Activated T-helper 17 cell treated with anti-CD3 and anti-CD28 coated beads, Interleukin-2, amount 50 U/mL, for 72 hours (primary cell): ENCODE results near the gene AMZ1. TPM values are rescaled to one million over a fixed set of nuclear protein-coding genes. Genes with fewer than 3 reads are reported as not detected.
"Not testable (repeated sequence)": the region's sequence is repeated elsewhere in the genome, so short reads cannot be mapped to it uniquely, and the experiment has no call there.

ENCODE experiments used
- ATAC-seq: fragments of 150-1000 bp; cut with Tn5 transposase; replicated peaks from 2 replicates; pipeline ENCODE4 v1.10.0; 2021; ENCODE audit warnings: mild to moderate bottlenecking, moderate library complexity
- H3K27ac Mint-ChIP-seq: one replicate; pipeline ENCODE4 v1.8.0; 2022; ENCODE audit warnings: mixed read lengths
- H3K27me3 Mint-ChIP-seq: one replicate; pipeline ENCODE4 v1.8.0; 2022; ENCODE audit warnings: mixed read lengths
- H3K36me3 Mint-ChIP-seq: one replicate; pipeline ENCODE4 v1.8.0; 2022; ENCODE audit warnings: low read depth, mild to moderate bottlenecking, mixed read lengths
- H3K4me1 Mint-ChIP-seq: one replicate; pipeline ENCODE4 v1.8.0; 2022; ENCODE audit warnings: mixed read lengths
- H3K4me3 Mint-ChIP-seq: one replicate; pipeline ENCODE4 v1.8.0; 2022; ENCODE audit warnings: mild to moderate bottlenecking, mixed read lengths
- H3K9me3 Mint-ChIP-seq: one replicate; pipeline ENCODE4 v1.8.0; 2022; ENCODE audit warnings: mixed read lengths
- total RNA-seq, 2 donors: library from RNA; stranded (reverse); gene quantifications; one replicate each; pipeline ENCODE4 v1.2.3, GENCODE V29; 2022

Gene AMZ1
- total RNA-seq, 2 donors from 2014 or later = 0.69 TPM; not detected in 1

GRCh38 chr7:2735744-2736143 is 47.7 kb downstream of the AMZ1 start:
- no peaks in the 10 kb centered on the region for H3K4me1 Mint-ChIP-seq
- no peaks in the 10 kb centered on the region for H3K9me3 Mint-ChIP-seq
- H3K27me3 Mint-ChIP-seq = no peaks in the 10 kb centered on the region
- peaks cover 12% of the 10 kb centered on the region for H3K36me3 Mint-ChIP-seq
- no peak for ATAC-seq
- H3K27ac Mint-ChIP-seq = no peak overlapping the region
- H3K4me3 Mint-ChIP-seq = no peak overlapping the region

DNA sequence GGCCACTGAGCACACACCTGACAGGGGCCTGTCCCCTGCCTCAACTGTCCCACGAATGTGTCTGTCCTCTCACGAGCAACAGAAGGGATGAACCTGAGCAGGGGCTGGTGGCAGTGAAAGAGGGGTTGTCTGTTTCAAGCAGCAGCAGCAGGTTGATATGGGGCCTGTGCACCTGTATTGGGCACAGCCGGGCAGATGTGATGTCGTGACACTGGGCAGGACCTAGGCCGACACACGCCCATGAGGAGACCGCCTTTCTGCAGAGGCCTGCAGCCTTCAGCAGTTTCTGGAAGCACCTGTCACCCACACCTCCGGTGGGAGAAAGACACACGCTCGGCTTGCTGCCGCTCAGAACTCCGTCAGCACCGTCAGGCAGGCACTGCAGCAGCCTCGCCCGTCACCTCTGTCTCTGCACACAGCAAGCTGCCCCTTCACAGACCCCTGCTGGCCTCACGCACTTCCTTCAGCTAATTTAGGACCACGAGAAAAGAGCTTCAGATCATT is 48.5 kb downstream of the AMZ1 start:
- Mint-ChIP-seq H3K27me3 (no peaks in the 10 kb centered on the region), H3K4me1 (no peaks in the 10 kb centered on the region), H3K27ac (no peak overlapping the region), H3K36me3 (peaks cover 5% of the 10 kb centered on the region), H3K4me3 (no peak overlapping the region), H3K9me3 (no peaks in the 10 kb centered on the region)
- ATAC-seq = no peak

DNA sequence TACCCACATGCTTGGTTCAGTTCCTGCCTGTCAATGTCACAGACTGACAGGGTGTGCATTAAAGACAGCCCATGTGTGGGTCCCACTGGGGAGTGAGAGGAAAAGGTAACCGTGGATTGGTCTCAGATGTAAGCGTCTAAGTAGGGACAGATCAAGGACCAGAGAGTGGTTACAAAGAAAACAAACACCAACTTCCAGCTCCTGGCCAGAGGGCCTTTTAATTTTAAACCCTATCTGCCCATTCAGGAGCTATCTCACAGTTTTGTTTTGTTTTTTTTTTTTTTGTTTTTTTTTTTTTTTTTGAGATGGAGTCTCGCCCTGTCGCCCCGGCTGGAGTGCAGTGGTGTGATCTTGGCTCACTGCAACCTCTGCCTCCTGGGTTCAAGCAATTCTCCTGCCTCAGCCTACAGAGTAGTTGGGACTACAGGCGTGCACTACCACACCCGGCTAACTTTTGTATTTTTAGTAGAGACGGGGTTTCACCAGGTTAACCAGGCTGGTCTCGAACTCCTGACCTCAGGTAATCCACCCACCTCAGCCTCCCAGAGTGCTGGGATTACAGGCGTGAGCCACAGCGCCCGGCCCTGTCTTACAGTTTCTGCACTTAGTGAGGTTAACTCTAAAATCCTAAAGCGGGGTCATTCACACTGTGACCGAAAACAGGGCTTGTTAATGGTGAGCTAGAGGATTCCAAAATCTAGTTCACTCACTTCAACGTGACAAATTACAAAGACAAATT is 49.2 kb downstream of the AMZ1 start:
- not testable (repeated sequence) for H3K36me3 Mint-ChIP-seq, ATAC-seq, H3K27me3 Mint-ChIP-seq, H3K4me3 Mint-ChIP-seq, H3K4me1 Mint-ChIP-seq, H3K27ac Mint-ChIP-seq, H3K9me3 Mint-ChIP-seq

GRCh38 chr7:2737771-2738540 is 50.0 kb downstream of the AMZ1 start:
- Mint-ChIP-seq H3K4me1 (no peaks in the 10 kb centered on the region), H3K9me3 (no peaks in the 10 kb centered on the region), H3K27ac (no peak overlapping the region), H3K4me3 (no peak overlapping the region), H3K27me3 (no peaks in the 10 kb centered on the region), H3K36me3 (no peaks in the 10 kb centered on the region)
- no peak for ATAC-seq

- Mint-ChIP-seq H3K4me1 (no peaks in the 10 kb centered on the region), H3K36me3 (no peaks in the 10 kb centered on the region), H3K4me3 (no peak overlapping the region), H3K27me3 (no peaks in the 10 kb centered on the region), H3K9me3 (no peaks in the 10 kb centered on the region), H3K27ac (no peak overlapping the region)
- no peak for ATAC-seq
Observed at GRCh38 chr7:2738766-2739549, 51.0 kb downstream of the AMZ1 start.

- H3K4me1 Mint-ChIP-seq, ATAC-seq, H3K36me3 Mint-ChIP-seq, H3K9me3 Mint-ChIP-seq, H3K27ac Mint-ChIP-seq, H3K4me3 Mint-ChIP-seq, H3K27me3 Mint-ChIP-seq: not testable (repeated sequence)
Observed at GRCh38 chr7:2743523-2744185, 55.7 kb downstream of the AMZ1 start.

- not testable (repeated sequence) for H3K4me3 Mint-ChIP-seq, H3K4me1 Mint-ChIP-seq, H3K27me3 Mint-ChIP-seq
Observed at GRCh38 chr7:2748684-2749083, 60.7 kb downstream of the AMZ1 start.

GRCh38 chr7:2750004-2750407 is 62.0 kb downstream of the AMZ1 start:
- no peak for ATAC-seq
- no peaks in the 10 kb centered on the region for H3K9me3 Mint-ChIP-seq
- no peaks in the 10 kb centered on the region for H3K36me3 Mint-ChIP-seq
- H3K4me1 Mint-ChIP-seq = peaks cover 4% of the 10 kb centered on the region
- no peak overlapping the region for H3K27ac Mint-ChIP-seq
- H3K27me3 Mint-ChIP-seq = no peaks in the 10 kb centered on the region
- no peak overlapping the region for H3K4me3 Mint-ChIP-seq

More at GRCh38 chr7:2748684-2749083, 60.7 kb downstream of the AMZ1 start:
- ATAC-seq, H3K27ac Mint-ChIP-seq, H3K9me3 Mint-ChIP-seq, H3K36me3 Mint-ChIP-seq: not testable (repeated sequence)

GRCh38 chr7:2751086-2751485 is 63.1 kb downstream of the AMZ1 start:
- no peaks in the 10 kb centered on the region for H3K9me3 Mint-ChIP-seq
- no peaks in the 10 kb centered on the region for H3K36me3 Mint-ChIP-seq
- H3K27me3 Mint-ChIP-seq = no peaks in the 10 kb centered on the region
- H3K4me1 Mint-ChIP-seq = peaks cover 4% of the 10 kb centered on the region
- no peak overlapping the region for H3K27ac Mint-ChIP-seq
- no peak for ATAC-seq
- H3K4me3 Mint-ChIP-seq = no peak overlapping the region

GRCh38 chr7:2753148-2753547 is 65.1 kb downstream of the AMZ1 start:
- no peak for ATAC-seq
- peaks cover 17% of the 10 kb centered on the region for H3K4me1 Mint-ChIP-seq
- no peaks in the 10 kb centered on the region for H3K27me3 Mint-ChIP-seq
- H3K9me3 Mint-ChIP-seq = no peaks in the 10 kb centered on the region
- H3K27ac Mint-ChIP-seq = no peak overlapping the region
- no peak overlapping the region for H3K4me3 Mint-ChIP-seq
- peaks cover 8% of the 10 kb centered on the region for H3K36me3 Mint-ChIP-seq

DNA sequence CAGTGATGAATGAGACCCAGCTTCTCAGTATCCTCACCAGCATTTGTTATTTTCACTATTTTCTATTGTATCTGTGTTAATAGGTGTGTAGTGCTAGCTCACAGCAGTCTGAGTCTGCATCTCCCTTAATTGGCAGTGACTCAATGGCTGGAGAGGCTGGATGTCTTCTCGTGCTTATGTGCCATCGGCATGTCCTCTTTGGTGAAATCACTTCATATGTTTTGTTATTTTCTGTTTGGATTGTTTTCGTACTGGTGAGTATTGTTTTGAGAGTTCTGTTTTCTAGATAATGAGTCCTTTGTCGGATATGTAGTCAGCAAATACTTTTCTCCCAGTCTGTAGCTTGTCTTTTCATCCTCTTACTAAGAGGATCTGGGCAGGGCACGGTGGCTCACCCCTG is 66.1 kb downstream of the AMZ1 start:
- no peak overlapping the region for H3K4me3 Mint-ChIP-seq
- H3K36me3 Mint-ChIP-seq = peaks cover 8% of the 10 kb centered on the region
- H3K4me1 Mint-ChIP-seq = peaks cover 24% of the 10 kb centered on the region
- no peak for ATAC-seq
- H3K27me3 Mint-ChIP-seq = no peaks in the 10 kb centered on the region
- H3K27ac Mint-ChIP-seq = no peak overlapping the region
- no peaks in the 10 kb centered on the region for H3K9me3 Mint-ChIP-seq

DNA sequence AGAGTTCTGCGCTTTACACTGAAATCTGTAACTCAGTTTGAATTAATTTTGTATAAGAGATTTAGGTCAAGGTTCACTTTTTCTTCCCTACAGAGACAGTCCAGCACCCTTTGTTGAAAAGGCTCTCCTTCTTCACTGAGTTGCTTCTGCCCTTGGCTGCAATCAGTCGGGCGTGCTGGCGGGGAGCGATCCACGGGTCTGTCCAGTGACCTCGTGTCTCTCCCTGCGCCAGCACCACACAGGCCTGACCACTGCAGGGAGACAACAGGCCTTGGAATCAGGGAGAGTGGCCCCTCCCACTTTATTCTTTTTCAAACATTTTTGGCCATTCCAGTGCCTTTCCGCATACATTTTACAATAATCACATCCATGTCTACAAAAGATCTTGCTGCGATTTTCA is 66.9 kb downstream of the AMZ1 start:
- H3K27ac Mint-ChIP-seq = peak overlapping the region; percentile 32
- no peaks in the 10 kb centered on the region for H3K9me3 Mint-ChIP-seq
- H3K4me1 Mint-ChIP-seq = peaks cover 29% of the 10 kb centered on the region
- no peak for ATAC-seq
- no peak overlapping the region for H3K4me3 Mint-ChIP-seq
- H3K27me3 Mint-ChIP-seq = no peaks in the 10 kb centered on the region
- peaks cover 8% of the 10 kb centered on the region for H3K36me3 Mint-ChIP-seq

- Mint-ChIP-seq H3K36me3 (peaks cover 8% of the 10 kb centered on the region), H3K9me3 (no peaks in the 10 kb centered on the region), H3K4me3 (no peak overlapping the region), H3K4me1 (peaks cover 32% of the 10 kb centered on the region), H3K27me3 (no peaks in the 10 kb centered on the region), H3K27ac (peak overlapping the region; percentile 32)
- no peak for ATAC-seq
Observed at GRCh38 chr7:2755531-2755930, 67.5 kb downstream of the AMZ1 start.

DNA sequence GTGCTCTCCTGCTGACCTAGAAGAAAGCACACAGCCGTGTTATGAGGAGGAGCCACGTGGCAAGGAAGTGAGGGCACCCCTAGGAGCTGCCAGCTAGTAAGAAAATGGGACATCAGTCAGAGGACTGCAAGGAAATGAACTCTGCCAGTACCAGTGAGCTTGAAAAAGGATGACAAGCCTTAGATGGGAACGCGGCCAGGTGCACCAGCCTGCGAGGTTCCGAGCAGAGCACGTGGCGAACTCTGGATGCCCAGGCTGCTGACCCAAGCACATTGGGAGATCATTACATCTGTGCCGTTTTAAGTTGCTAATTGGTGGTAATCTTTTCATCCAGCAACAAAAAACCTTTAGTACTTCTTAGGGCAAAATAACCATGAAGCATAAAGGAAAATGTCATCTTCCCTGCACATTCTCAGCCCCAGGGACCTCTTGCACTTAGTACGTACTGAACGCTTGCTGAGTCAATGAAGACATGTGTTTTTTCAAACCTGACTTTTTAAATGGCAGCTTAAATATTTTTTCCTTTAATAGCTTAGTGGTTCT is 69.4 kb downstream of the AMZ1 start:
- H3K4me1 Mint-ChIP-seq = peaks cover 35% of the 10 kb centered on the region
- peak overlapping the region; percentile 97 for H3K27ac Mint-ChIP-seq
- peaks cover 8% of the 10 kb centered on the region for H3K36me3 Mint-ChIP-seq
- ATAC-seq = peak; percentile 16
- no peaks in the 10 kb centered on the region for H3K27me3 Mint-ChIP-seq
- peak overlapping the region; percentile 74 for H3K4me3 Mint-ChIP-seq
- no peaks in the 10 kb centered on the region for H3K9me3 Mint-ChIP-seq
